GM21737 (cell line): ENCODE results near the gene UROS.
A peak's percentile ranks its signal among the peaks of the same experiment; 100 is the strongest.

Experiments used
- ATAC-seq: cut with Tn5 transposase; IDR thresholded peaks from one replicate; pipeline ENCODE4 v1.9.1; 2021; ENCODE audit warnings: mild to moderate bottlenecking, moderate library complexity; ENCODE audit not compliant: unreplicated experiment

Gene UROS

DNA sequence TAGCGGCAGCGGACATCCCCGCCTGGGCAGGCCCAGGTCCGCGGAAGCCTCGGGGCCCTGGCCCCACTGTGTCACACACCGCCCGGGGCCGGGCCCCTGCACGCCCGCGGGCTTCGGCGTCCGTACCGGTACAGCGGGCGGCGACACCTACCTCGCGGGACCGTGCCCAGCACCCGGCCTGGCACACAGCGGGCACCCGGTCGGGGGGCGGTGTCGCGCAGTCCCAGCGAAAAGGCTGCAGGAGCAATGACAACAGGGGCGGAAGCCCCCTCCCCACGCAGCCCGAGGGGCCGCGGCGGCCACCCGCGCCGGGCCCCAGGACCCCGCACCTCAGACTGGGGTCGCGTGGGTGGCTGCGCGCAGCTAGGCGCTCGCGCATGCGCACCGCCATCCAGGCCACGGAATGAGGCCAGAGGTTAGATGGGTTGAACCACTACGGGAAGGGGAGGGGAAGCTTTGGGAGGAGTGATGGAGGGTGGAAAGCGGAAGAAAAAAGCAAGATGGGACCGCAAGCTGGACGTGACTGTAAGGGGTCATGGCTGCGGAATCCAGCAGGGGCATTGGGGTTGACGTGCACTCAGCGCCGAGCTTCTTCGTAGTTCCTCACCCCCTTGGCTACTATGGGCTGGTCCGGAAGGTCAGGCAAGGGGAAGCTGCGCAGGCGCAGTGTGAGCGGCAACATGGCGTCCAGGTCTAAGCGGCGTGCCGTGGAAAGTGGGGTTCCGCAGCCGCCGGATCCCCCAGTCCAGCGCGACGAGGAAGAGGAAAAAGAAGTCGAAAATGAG is at the start of gene UROS, which contains the start of gene BCCIP:
Gene UROS (minus strand): TSS at position 381 of the 785 bp plus-strand sequence. CDS start 6,759 bp downstream, outside the sequence.
Gene BCCIP (plus strand): TSS at position 669 of the 785 bp plus-strand sequence. CDS start 12 bp downstream, at position 681.
- peak; percentile 70 for ATAC-seq

DNA sequence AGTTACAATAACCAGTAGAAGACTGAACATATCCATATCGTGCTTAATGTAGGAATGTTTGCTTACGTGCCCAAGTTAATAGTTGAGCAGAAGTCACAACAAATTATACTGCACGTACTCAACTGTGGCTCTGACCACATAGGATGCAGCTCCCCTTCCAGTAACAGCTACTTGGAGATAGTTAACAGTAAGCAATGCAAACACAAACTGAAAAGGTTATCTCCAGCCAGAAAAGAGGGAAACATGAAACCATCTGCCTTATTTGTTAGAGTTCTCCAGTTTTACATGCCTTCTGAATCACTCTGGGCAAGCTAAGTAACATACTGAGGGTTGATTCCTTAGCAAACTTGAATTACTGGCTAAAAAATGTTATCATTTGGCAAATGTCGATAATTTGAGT is 48.3 kb upstream of the UROS start:
- ATAC-seq = no peak

DNA sequence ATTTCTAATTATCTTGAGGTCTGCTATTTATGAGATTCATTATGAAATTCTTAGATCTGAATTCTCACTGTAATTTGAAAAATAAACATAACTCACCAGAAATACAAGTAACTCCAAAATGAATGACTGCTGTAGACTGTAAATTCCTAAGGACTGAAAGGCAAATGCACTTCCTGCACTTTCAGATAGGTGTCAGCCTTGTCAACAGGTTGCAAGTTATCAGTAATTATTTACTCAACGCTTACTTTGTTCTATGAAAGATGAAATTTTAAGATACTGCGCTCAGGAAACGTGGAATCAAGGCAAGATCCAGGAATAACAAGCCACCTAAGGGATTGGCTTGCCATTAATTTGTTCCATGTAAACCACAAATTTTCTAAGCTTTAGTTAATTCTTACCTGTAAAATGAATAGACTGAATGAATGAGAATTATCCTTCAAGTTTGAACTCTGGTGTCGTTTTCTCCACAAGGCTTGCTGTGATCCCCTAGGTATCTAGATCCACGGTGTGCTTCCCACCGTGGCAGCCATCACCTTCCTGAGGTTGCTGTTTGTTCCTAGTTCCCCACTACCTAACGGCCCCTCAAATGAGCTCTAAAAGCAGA is 45.4 kb upstream of the UROS start:
- no peak for ATAC-seq

DNA sequence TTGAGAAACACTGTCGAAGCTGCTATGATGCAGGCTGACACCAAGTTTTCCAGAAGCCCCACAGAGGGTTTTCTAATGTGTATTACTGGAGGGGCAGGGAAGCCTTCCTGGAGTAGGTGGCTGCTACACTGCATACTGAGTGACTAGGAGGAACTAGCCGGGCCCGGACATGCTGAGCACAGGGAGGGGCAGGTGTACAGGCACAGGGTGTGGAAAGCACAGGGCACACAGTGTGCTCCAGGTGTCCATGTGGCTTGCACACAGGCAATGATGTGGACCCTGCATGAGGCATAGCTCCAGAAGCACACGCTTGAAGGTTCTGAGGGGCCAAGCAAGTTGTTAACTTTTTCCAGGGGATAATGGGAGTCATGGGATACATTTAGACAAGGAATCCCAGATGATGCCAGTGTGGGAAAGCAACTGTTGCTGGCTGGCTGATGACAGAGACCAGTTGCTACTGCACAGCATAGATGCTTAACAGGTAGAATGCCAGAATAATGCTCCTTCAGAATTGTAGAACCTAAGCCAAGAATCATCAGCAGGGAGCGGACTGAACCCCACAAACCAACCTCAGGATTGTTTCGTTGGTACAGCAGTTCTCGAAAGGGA is 43.5 kb upstream of the UROS start:
- no peak for ATAC-seq

DNA sequence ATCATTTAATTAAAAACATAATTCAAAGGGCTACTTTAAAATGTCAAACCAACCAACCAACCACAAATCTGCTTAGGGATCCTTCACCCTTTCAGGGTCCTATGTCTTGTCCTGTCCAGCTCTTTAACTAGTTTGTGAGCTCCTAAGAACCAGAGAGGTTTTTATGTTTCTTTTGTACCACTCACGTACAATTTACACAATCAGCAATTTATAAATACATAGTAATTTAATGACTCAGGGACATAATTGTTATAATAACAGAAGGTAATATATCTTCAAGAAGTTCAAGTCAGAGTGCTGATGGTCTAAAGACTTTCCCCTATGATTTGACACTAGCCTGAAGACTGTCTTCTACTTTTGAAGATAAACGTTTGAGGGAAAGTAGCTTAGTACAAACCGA is 42.1 kb upstream of the UROS start:
- ATAC-seq = no peak

DNA sequence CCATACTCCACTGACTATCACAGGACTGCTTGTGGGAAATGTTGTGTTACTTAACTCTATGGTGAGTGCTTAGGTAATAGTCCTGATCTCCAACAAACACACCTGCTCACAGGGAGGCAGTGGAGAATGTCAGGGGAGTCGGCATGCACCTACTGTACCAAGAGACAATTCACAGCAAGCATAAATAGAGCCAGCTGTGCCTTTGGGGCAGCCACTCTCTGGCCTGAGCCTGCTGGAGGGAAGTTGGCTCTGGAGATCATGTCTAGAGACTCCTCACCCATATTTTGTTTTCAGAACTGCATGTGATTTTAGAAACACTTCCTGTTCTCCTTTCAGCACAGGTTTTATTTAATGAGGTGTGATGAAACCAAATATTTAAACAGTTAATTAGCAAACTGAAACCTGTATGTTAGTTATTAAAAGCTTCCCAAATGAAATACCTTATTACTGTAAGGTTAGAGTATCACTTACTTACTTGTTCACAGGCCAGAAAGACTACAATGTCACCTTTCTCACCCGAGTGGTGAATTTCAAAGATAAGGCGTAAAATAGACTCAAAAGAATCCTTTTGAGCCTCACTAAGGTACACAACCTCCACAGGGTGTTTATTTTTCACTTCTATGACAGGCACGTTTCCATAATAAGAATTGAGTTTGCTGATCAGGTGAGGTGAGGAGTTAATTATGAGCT is 36.2 kb upstream of the UROS start:
- ATAC-seq = no peak

DNA sequence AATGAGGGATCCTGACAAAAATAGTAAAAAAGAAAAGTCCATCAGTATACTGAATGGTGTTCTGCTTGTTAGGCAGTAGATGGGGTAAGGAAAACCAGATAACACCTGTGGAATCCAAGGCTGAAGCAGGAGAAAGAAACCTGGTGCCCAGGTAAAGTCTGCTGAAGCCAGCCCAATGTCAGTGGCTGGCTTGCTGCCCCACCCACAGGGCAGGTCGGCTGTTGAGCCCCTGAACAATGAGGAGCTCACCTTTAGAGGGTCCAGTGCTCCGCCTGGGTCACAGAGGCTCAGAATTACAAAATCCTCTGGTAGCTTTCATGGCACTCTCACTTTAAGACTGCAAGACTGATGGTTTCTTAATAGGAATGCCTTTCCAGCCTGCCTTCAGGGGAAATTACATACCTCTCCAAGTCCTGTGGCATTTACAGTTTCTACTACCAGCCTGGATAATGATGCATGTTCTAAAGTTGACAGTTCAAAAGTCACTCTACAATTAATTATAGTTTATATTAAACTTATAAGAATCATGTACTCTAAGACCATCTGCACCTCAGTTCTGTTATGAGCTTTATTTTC is 34.2 kb upstream of the UROS start:
- ATAC-seq = no peak

DNA sequence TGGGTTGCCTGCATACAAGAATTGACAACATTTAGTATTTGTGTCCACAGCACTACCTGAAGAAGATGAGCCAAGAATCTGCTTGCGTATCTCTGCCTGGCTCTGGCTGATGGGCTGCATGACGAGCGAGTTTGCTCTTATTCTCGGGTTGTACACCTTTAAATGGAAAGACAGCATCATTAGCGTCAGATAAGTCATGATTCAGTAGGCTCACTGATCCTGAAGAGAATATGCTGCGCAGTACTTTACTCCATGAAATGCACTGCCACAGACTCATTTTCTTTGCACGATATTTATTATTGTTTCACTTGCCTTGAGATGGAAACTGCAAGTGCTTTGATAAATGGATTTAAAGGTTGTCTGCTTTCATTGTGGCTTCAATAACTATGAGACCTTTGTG is 29.4 kb upstream of the UROS start:
- ATAC-seq = no peak

DNA sequence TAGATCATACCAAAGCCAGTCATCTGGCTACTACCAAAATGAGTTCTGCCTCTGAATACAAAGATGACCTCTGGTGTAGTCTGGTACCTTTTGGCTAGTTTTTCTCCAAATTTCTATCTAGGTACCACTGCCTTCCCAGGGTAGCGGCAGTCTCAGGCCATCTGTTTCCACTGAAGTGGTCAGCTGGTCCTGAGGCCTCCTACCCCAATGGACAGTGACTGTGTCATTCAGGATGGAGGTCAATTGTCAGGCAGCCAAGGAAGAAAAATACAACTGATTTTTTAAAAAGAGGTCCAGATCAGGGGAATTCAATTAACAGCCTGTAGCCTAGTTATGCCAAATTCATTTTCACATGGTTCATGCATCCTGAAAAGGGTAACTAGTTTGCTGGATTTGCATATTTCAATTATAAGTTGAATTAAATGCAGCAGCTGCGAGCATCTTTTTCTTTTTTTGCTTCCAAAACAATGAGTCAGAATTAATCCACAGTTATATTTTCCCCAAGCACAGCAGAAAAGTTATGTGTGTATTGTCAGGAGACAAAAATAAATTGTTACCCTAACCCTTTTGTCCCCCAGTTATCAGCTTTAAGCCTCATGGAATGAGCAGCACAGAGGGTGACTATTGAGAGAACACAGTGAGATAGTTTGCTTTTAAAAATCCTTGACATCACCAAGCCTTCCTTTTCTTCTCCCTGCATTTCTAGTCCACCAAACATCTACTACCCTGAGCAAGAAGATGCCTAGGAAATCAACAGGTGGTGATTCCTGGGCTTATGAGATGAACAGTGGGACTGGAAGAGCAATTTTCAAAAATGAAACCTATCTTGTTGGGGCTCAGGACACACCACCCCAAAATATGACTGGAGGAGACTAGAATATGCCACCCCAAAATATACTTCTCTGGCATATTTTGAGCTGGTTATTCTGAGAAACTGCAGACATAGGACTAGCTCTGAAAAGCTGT is 28.0 kb upstream of the UROS start:
- ATAC-seq = no peak

DNA sequence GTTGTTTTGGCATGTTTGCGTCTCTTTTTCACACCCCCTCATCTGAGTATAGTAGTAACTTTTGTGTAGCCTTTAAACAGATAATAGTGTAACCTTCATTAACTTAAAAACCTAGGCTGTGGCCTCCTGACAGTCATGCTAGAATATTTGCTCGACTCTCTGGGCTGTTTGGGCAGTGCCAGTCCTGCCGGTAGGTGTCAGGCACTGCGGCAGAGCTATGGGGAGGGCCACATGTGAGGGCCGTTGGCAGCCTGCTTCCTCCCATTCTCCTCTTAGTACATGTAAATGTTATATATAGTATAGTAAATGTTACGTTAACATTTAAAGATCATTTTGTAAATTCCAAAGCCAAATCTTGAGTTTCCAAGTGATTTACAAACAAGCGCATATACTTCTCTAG is 26.4 kb upstream of the UROS start:
- ATAC-seq = no peak

DNA sequence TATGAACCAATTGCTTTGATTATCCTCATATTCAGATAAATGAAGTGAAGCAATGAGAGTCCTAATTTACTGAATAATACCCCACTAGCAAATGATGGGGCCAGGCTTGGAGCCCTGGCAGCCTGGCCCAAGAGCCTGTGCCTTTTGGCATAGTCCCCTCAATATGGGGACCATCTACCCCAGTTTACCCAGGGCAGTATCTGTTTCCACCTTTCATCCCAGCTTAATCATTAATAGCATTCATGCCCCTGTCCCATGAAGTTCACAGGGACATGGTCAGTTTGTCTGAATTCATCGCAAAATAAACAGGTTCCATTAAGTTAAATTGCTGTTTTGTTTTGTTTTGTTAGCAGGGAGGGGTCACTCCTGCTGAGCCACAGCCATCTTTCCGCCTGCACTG is 25.8 kb upstream of the UROS start:
- no peak for ATAC-seq

DNA sequence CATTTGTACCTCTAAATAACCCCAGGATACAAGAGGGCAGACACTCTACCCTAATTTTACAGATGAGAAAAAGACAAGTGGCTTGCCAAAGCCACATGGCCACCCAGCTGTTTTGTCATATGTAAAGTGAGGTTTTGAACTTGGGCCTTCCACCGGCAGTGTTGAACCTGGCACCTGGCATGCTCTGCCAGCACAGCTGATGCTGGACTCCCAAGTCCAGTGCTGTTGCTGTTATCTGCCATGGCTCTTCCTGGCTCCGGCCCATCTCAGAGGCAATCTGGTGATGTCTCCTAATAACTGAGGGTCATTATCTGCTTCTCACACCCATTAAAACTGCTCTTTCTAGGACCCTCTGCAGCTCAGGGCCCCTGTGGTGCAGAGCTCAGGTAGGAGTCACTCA is 25.3 kb upstream of the UROS start:
- ATAC-seq = no peak

DNA sequence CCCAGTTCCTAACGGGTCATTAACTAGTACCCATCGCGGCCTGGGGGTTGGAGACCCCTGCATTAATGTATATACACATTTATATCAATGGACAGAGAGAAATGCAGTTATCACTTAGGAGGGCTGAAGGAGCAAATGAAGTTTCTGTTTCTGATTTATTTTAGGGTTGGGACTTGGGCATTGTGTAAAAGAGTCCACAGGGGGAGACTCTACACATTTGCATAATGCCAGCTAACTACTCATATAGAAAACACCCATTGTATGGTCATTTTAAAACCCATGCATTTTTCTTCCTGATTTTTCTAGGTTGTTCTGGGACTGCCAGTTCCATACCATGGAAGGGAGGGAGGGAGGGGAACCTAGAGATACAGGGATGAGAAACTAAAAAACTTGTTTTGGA is 23.8 kb upstream of the UROS start:
- no peak for ATAC-seq

DNA sequence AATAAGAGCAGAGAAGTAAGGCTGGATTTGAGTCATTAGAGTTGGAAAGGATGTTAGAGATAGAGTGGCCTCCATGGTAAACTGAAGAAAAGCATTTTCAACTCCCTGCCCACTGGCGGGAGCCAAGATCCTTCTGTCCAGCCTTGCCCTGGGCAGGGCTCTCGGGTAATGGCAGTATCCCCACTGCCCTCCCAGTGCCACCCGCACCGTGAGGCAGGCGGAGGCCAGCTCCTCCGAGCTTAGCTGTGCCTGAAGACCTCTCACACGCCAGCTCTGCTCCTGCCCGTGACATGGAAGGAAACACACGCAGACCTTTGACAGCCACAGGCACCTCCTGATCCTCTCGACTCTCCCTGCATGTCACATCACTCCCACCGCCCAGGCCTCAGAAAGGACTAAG is 22.6 kb upstream of the UROS start:
- ATAC-seq = no peak

DNA sequence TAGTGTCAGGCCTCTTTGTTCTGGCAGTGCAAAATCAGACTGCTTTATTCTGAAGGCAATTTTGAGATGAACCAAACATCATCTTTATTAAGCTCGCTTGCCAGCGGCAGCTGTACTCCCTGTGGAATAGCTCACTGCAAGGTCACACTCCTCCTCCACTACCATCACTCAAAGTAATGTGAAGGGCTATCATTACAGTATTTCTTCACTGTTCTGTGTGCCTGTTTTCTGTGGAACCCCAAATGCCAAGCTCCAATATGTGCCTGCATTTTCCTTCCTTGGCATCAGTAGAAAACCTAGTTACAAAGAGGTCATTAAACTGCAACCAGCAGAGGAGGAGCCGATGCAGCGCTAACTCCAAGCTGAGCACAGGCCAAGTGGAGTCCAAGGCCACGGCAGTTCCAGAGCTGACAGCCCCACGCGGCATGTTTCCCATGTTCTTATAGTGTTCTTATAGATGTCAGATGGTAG is 21.7 kb upstream of the UROS start:
- ATAC-seq = no peak

DNA sequence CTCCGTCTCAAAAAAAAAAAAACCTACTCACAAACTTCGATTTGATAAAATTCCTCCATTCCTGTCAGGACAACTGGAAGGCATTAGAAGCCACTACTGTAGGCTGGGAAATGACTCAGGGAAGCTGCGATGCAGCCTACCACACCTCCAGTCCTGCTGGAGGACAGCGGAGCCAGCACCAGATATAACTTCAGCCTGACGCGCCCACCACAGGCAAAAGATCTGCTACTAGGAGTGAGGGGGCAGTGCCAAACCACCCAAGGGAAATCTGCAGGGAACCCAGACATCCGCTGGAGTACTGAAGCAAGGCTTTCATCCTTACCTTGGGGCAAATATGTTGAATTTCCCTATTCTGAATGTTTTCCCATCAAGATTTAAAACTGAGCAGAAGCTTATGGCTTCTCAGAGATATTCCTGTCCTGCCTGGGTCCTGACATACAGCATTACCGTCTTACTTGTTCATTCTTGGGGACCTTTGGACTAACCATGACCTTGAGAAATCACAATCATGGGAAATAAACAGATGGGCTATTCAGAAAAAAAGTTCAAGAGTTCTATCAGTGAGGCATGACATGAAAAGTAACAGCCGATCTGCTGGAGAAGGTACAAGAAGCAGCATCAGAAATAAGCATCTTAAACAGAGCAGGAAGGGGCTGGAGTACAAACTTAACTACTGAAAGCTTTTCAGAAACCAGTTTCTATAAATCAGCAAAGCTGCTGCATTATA is 20.7 kb upstream of the UROS start:
- no peak for ATAC-seq

DNA sequence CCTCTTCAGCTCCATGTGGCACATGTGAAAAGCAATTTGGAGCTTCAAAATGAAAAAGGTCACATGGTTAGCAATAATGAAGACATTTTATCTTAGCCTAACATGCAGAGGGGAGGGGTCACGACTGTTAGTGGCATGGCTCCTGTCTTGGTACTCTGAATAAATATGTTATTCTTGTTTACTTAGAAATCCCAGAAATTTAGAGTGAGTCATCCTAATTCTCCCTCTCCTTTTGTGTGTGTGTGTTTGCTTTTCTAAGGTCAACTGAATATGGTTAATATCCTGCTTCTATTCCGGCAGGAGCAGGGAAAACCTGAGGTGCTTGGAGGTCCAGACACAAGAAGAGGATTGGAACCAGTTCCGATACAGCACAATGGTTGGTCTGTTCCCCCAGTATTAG is 17.9 kb upstream of the UROS start:
- no peak for ATAC-seq

DNA sequence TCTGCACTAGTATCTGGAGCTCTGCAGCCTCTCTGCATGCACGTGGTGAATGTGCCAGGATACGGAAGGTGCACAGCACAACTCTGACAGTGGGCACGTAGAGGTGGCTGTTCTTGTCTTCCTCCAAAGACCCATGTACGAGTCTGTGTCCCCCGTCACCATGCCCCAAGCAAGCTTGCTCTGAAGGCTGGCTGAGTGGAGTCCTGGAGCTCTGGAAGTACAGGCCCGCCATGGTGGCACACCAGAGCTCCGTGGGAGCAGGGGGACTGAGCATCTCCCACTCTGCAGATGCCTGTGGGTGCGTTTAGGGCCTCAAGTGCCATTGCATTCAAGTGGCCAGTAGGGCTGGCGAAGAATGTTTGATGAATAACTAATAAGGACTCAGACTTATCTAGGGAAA is 17.3 kb upstream of the UROS start:
- ATAC-seq = no peak
